Measurements from ENCODE around the gene DNAJA2.

Gene DNAJA2

GRCh38 chr16:46911650-46912049 is 61.8 kb downstream of the DNAJA2 start:
- no peak for DNase-seq (ENCODE audit: low read depth)
- no peak overlapping the region for H3K4me3 ChIP-seq (ENCODE audit: low read length)
- TF ChIP-seq CTCF (IDR thresholded peaks at IDR 0.05; ENCODE audit: insufficient read depth, low read depth, low read length, missing control alignments) = no peak

- TF ChIP-seq CTCF (IDR thresholded peaks at IDR 0.05; ENCODE audit: insufficient read depth, low read depth, low read length, missing control alignments) = no peak
- DNase-seq (ENCODE audit: low read depth) = no peak
- H3K4me3 ChIP-seq (ENCODE audit: low read length) = no peak overlapping the region
These were observed 62.4 kb downstream of the DNAJA2 start for GRCh38 chr16:46911038-46911437.

- TF ChIP-seq CTCF (IDR thresholded peaks at IDR 0.05; ENCODE audit: insufficient read depth, low read depth, low read length, missing control alignments) = peak; percentile 67
- H3K4me3 ChIP-seq (ENCODE audit: low read length) = no peak overlapping the region
- DNase-seq (ENCODE audit: low read depth) = peak; percentile 65
These were observed 64.7 kb downstream of the DNAJA2 start for GRCh38 chr16:46908540-46909372.

- H3K4me3 ChIP-seq (ENCODE audit: low read length) = no peak overlapping the region
- TF ChIP-seq CTCF (IDR thresholded peaks at IDR 0.05; ENCODE audit: insufficient read depth, low read depth, low read length, missing control alignments) = no peak
- DNase-seq (ENCODE audit: low read depth) = no peak
These were observed 66.3 kb downstream of the DNAJA2 start for GRCh38 chr16:46907061-46907774.

- no peak overlapping the region for H3K4me3 ChIP-seq (ENCODE audit: low read length)
- no peak for DNase-seq (ENCODE audit: low read depth)
- TF ChIP-seq CTCF (IDR thresholded peaks at IDR 0.05; ENCODE audit: insufficient read depth, low read depth, low read length, missing control alignments) = no peak
These were observed 67.0 kb downstream of the DNAJA2 start for GRCh38 chr16:46906360-46907060.
